HepG2 (cell line): ENCODE measurements around the gene KDM7A.

ENCODE experiments used
- EP300 ChIP-seq, 3 experiments: sonication (generic) in 1 of 3; formaldehyde crosslinking in 1 of 3; IDR thresholded peaks; 2 replicates each; pipeline versions ENCODE4 v1.5.1 to v1.6.1; 2011 to 2020; ENCODE audit warnings: low read depth in 2 of 3, low read length in 2 of 3, borderline replicate concordance in 1 of 3, improper control_type of control experiment in 1 of 3, mild to moderate bottlenecking in 1 of 3, missing genetic modification reagents in 1 of 3, moderate library complexity in 1 of 3
- GLI4 ChIP-seq: sonication (generic); formaldehyde crosslinking; IDR thresholded peaks from 2 replicates; pipeline ENCODE4 v1.5.1; 2020; ENCODE audit warnings: missing genetic modification reagents, mild to moderate bottlenecking, moderate library complexity, borderline replicate concordance
- GTF2F1 ChIP-seq: fragments of 150-350 bp; IDR thresholded peaks from 2 replicates; pipeline ENCODE4 v1.6.1; 2014; ENCODE audit warnings: low read length
- JUN ChIP-seq: sonication (generic); formaldehyde crosslinking; IDR thresholded peaks from 2 replicates; pipeline ENCODE4 v1.4.0; 2020; ENCODE audit warnings: mild to moderate bottlenecking, missing genetic modification reagents
- NFIC ChIP-seq: IDR thresholded peaks from 2 replicates; pipeline ENCODE4 v1.6.1; 2012; ENCODE audit warnings: mild to moderate bottlenecking, low read length, inconsistent platforms
- POLR2AphosphoS5 ChIP-seq: IDR thresholded peaks from 2 replicates; pipeline ENCODE4 v1.6.1; 2012; ENCODE audit warnings: low read depth, low read length
- RFX5 ChIP-seq: IDR thresholded peaks from 2 replicates; pipeline ENCODE4 v1.6.1; 2011; ENCODE audit warnings: low read depth, low read length, improper control_type of control experiment
- ZBTB43 ChIP-seq: sonication (generic); formaldehyde crosslinking; conservative IDR thresholded peaks from 2 replicates; pipeline ENCODE4 v1.4.0; 2020; ENCODE audit warnings: missing genetic modification reagents
- ZNF121 ChIP-seq: sonication (generic); formaldehyde crosslinking; IDR thresholded peaks from 2 replicates; pipeline ENCODE4 v1.5.0; 2020; ENCODE audit warnings: mild to moderate bottlenecking, missing genetic modification reagents
- ZNF17 ChIP-seq: sonication (generic); formaldehyde crosslinking; IDR thresholded peaks from 2 replicates; pipeline ENCODE4 v1.5.0; 2020; ENCODE audit warnings: mild to moderate bottlenecking, missing genetic modification reagents

DNA sequence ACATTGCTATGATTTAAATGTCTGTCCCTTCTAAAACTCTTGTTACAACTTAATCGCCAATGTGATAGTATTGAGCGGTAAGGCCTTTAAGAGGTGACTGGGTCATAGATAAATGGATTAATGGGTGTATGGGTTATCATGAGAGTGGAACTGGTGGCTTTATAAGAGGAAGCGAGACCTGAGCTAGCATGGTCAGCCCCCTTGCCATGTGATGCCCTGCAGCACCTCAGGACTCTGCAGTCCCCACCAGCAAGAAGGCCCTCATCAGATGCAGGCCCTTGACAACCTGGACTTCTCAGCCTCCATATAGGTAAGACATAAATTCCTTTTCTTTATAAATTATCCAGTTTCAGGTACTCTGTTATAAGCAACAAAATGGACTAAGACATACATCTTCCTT lies 129.6 kb downstream of the KDM7A start:
- TF ChIP-seq ZNF121 (no peak), NFIC (no peak), POLR2AphosphoS5 (no peak), JUN (CRISPR knock-in tag) (no peak), RFX5 (no peak), ZBTB43 (no peak), GTF2F1 (no peak), EP300 (IDR thresholded peaks at IDR 0.05; ENCODE audit: low read depth in 2 of 2, low read length in 2 of 2) (no peak), EP300 (CRISPR knock-in tag; IDR thresholded peaks at IDR 0.05; ENCODE audit: borderline replicate concordance) (no peak), GLI4 (CRISPR knock-in tag) (no peak), ZNF17 (CRISPR knock-in tag) (no peak)
